PFSK-1 (cell line): ENCODE measurements around the gene LITAFD.

ENCODE experiments used
- FOXP2 ChIP-seq: optimal IDR thresholded peaks from 2 replicates; pipeline ENCODE3; 2011; ENCODE audit warnings: borderline replicate concordance, control low read depth, inconsistent platforms; ENCODE audit not compliant: insufficient read depth; ENCODE audit errors: extremely low read length, extremely low read depth
- POLR2AphosphoS5 ChIP-seq: IDR thresholded peaks from 2 replicates; pipeline ENCODE4 v1.6.1; 2012; ENCODE audit warnings: low read depth, mild to moderate bottlenecking, control low read depth, low read length, moderate library complexity
- SIN3A ChIP-seq: IDR thresholded peaks from 2 replicates; pipeline ENCODE4 v1.6.1; 2012; ENCODE audit warnings: mild to moderate bottlenecking, low read length, moderate library complexity, borderline replicate concordance; ENCODE audit not compliant: insufficient read depth
- TAF1 ChIP-seq: IDR thresholded peaks from 2 replicates; pipeline ENCODE4 v1.6.1; 2012; ENCODE audit warnings: low read length, control low read depth, borderline replicate concordance; ENCODE audit not compliant: insufficient read depth
- TF ChIP-seq, protein P1 (sequence below), 2 experiments: IDR thresholded peaks; 2 replicates each; pipeline versions ENCODE4 v1.6.1 to v1.8.0; 2011 to 2012; ENCODE audit warnings: low read depth in 2 of 2, low read length in 2 of 2, control low read depth in 1 of 2, inconsistent platforms in 1 of 2, mild to moderate bottlenecking in 1 of 2, moderate library complexity in 1 of 2; ENCODE audit not compliant: insufficient read depth in 1 of 2

Gene LITAFD

DNA sequence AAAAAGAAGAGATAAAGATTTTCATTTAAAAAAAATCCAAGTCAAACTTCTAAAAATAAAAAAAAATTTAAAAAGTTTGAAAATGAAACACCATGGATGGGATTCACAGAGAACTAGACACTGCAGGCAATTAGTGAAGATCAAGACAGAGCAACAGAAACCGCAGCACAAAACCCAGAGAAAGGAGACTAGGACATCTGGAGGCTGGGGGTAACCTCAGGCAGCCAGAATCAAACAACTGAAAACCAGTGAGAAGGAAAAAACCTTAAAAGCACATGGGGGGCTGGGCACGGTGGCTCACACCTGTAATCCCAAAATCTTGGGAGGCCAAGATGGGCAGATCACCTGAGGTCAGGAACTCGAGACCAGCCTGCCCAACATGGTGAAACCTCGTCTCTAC is 30.6 kb downstream of the LITAFD start:
- no peak for TF ChIP-seq SIN3A
- TF ChIP-seq POLR2AphosphoS5, result no peak
- TF ChIP-seq, protein P1, sequence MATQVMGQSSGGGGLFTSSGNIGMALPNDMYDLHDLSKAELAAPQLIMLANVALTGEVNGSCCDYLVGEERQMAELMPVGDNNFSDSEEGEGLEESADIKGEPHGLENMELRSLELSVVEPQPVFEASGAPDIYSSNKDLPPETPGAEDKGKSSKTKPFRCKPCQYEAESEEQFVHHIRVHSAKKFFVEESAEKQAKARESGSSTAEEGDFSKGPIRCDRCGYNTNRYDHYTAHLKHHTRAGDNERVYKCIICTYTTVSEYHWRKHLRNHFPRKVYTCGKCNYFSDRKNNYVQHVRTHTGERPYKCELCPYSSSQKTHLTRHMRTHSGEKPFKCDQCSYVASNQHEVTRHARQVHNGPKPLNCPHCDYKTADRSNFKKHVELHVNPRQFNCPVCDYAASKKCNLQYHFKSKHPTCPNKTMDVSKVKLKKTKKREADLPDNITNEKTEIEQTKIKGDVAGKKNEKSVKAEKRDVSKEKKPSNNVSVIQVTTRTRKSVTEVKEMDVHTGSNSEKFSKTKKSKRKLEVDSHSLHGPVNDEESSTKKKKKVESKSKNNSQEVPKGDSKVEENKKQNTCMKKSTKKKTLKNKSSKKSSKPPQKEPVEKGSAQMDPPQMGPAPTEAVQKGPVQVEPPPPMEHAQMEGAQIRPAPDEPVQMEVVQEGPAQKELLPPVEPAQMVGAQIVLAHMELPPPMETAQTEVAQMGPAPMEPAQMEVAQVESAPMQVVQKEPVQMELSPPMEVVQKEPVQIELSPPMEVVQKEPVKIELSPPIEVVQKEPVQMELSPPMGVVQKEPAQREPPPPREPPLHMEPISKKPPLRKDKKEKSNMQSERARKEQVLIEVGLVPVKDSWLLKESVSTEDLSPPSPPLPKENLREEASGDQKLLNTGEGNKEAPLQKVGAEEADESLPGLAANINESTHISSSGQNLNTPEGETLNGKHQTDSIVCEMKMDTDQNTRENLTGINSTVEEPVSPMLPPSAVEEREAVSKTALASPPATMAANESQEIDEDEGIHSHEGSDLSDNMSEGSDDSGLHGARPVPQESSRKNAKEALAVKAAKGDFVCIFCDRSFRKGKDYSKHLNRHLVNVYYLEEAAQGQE (IDR thresholded peaks at IDR 0.05; ENCODE audit: insufficient read depth in 1 of 2, low read depth in 2 of 2, low read length in 2 of 2), result no peak
- TF ChIP-seq FOXP2, result no peak
- TF ChIP-seq TAF1, result no peak

DNA sequence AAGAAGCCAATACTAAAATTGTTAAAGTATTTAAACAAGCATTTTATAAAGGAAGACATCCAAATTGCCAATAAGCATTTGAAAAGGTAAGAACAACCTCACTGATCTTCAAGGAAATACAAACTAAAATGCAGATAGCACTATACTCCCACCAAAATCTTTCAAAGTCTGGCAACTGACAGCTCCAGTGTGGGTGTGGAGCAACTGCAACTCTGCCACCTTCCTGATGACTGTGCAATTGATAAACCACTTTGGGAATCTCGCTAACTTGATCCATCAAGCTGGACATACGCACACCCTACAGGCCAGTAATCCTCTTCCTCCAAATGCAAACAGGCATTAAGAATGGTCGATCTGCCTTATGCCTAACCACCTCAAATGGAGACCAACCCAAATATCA is 31.9 kb downstream of the LITAFD start:
- TF ChIP-seq, protein P1 (IDR thresholded peaks at IDR 0.05; ENCODE audit: insufficient read depth in 1 of 2, low read depth in 2 of 2, low read length in 2 of 2), result no peak
- TF ChIP-seq SIN3A, result no peak
- TF ChIP-seq TAF1, result no peak
- TF ChIP-seq FOXP2, result no peak
- TF ChIP-seq POLR2AphosphoS5, result no peak

DNA sequence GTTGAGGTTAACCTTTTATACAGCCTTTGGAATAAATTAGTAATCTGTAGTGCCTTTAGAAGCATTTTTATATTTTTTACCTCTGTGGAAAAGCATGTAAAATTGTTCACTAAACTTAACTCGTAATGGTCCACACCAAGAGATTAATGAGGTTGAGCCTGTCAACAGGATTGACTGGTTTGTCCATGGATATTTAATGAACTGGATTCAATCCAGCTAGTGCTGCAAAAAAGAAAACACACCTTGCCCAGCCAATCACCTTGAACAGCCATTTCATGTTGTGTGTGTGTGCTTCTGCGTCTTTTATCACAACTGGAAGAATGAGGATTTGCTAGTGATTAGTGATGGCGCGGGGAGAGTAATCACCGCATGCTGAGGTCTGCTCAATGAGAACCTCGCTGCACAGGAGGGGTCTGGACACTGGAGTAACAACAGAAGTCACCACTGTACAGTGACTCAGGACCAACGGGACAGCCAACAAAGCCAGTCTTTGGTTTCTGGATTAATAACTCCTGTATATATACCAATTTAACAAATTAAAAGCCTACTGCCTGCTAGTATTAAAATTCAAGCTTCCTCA is 33.7 kb downstream of the LITAFD start:
- TF ChIP-seq POLR2AphosphoS5 (no peak), TAF1 (no peak), SIN3A (no peak), FOXP2 (no peak)
- TF ChIP-seq, protein P1 (IDR thresholded peaks at IDR 0.05; ENCODE audit: insufficient read depth in 1 of 2, low read depth in 2 of 2, low read length in 2 of 2), result no peak

DNA sequence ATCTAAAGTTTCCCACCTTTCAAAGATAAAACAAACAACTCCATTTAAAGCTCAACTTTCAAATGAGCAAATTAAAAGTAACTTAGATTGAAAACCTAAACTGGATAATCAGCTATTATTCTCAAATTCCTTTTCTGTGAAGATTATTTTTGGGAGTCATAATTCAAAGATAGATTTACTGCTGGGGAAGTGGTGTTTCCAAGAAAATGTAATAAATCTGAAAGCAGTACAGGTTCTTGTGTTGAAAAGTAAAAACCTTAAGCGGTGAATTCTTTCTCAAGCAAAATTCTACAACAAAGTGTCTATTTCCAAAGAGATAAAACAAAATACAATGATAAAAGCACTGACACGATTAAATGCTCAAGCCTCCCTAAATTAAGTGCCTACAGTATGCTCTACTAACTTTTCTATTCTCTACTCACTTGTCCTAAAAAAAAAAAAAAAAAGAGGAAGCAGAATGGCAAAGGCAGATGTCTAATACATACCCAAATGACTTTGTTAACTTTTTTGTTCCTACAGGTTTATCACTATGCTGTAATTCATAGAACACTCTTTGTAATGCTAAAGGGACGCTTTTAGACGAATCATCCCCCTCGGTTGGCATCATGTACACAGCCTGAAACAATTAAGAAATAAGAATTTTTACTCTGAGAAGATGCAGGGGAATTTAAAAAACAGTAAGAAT is 34.5 kb downstream of the LITAFD start:
- TF ChIP-seq SIN3A, result no peak
- TF ChIP-seq FOXP2, result no peak
- TF ChIP-seq, protein P1 (IDR thresholded peaks at IDR 0.05; ENCODE audit: insufficient read depth in 1 of 2, low read depth in 2 of 2, low read length in 2 of 2), result no peak
- no peak for TF ChIP-seq TAF1
- TF ChIP-seq POLR2AphosphoS5, result no peak

DNA sequence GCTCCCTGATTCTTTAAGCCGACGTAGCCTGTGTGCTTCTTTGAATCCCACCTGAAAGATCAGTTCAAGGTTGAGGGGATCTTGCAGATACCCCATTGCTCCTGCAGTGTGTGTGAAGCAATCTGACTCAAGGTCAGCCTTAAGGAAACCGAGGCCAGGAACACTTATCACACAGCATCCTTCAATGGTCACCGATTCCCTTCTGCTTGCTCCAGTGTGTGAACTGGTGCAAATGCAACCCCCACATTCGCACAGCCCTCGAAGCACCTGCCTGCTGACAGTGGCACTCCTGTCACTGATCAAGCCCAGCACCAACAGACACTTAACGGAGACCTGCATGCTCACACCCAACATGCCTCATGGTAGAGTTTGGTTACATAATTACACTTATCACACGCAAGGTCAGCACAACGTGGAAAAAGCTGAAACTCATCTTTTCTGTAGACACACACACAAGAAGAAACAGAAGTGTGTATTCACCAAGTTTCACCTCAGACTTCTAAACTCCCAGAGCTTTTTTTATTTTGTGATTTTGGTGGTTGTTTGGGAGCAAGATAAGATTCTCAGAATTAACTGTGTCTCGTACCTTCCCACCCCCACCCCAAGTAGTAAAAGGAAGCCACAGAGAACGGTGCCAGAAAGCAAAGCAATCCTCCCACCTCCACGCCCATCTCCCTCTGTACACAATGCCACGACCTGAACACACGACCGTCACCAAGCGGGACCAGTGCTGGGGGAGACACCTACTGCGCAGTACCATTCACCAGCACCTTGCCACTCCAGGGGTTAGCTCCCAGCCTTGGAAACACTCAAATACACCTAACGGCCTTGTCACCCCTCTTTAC is 37.2 kb downstream of the LITAFD start:
- TF ChIP-seq POLR2AphosphoS5 (no peak), TAF1 (no peak), SIN3A (no peak), FOXP2 (no peak)
- TF ChIP-seq, protein P1 (IDR thresholded peaks at IDR 0.05; ENCODE audit: insufficient read depth in 1 of 2, low read depth in 2 of 2, low read length in 2 of 2), result no peak
